Adrenal gland (tissue), 12 donors: ENCODE results near the gene SP7. TPM values are rescaled to one million over a fixed set of nuclear protein-coding genes. Genes with fewer than 3 reads are reported as not detected.

Experiments
- DNase-seq, 7 donors: peaks; one replicate each; pipeline ENCODE4 v3.0.0-alpha.2; 2019 to 2020
- H3K27ac ChIP-seq, 5 donors: fragments of 200-600 bp; sonication (generic) in 4 of 5; 1 replicate in 3 of 5; 2 replicates in 2 of 5; pipeline versions ENCODE4 v1.5.1 to v1.8.0; 2016 to 2020; ENCODE audit warnings: mild to moderate bottlenecking in 1 of 5
- H3K27me3 ChIP-seq: fragments of 200-600 bp; 2 replicates; pipeline ENCODE4 v1.8.0; 2021
- H3K36me3 ChIP-seq, 2 donors: fragments of 200-600 bp; replicated peaks in 1 of 2; 1 replicate in 1 of 2; 2 replicates in 1 of 2; pipeline versions ENCODE4 v1.5.1 to v1.8.0; 2018 to 2022
- H3K4me1 ChIP-seq, 2 donors: fragments of 200-600 bp; replicated peaks in 1 of 2; 1 replicate in 1 of 2; 2 replicates in 1 of 2; pipeline versions ENCODE4 v1.5.1 to v1.8.0; 2018 to 2021
- H3K4me3 ChIP-seq, 4 donors: fragments of 200-600 bp; sonication (generic) in 3 of 4; one replicate each; pipeline ENCODE4 v1.5.1; 2016 to 2018
- H3K9me3 ChIP-seq, 3 donors: fragments of 200-600 bp; sonication (generic) in 1 of 3; replicated peaks in 1 of 3; 1 replicate in 2 of 3; 2 replicates in 1 of 3; pipeline versions ENCODE4 v1.5.1 to v1.8.0; 2016 to 2021
- CTCF ChIP-seq, 6 experiments: fragments of 450-650 bp in 4 of 6; fragments of 200-600 bp in 2 of 6; sonication (generic) in 1 of 6; IDR thresholded peaks; 1 replicate in 5 of 6; 2 replicates in 1 of 6; pipeline versions ENCODE4 v1.5.1 to v1.8.0; 2016 to 2021; ENCODE audit warnings: antibody characterized with exemption in 6 of 6, mild to moderate bottlenecking in 2 of 6, moderate library complexity in 1 of 6
- POLR2A ChIP-seq, 2 donors: fragments of 450-650 bp; IDR thresholded peaks; one replicate each; pipeline ENCODE4 v1.6.1; 2017; ENCODE audit warnings: antibody characterized with exemption in 2 of 2, mild to moderate bottlenecking in 2 of 2, moderate library complexity in 1 of 2
- WGBS, 4 donors: extraction: QIAGEN DNeasy Blood & Tissue Kit in 2 of 4; methylation state at CpG; one replicate each; pipeline versions ENCODE4 v1.1.5 to v1.1.7; 2013 to 2017; 5-methylcytosine and 5-hydroxymethylcytosine counted together
- intact Hi-C, 2 donors: fragments of 100-400 bp; cut with DNase I; formaldehyde crosslinking; loops; one replicate each; pipeline versions ENCODE4 v1.14.1 to v1.15.0; 2022 to 2023
- polyA plus RNA-seq, 3 donors: library from polyadenylated mRNA; stranded (reverse); fragments of 200-250 nt in 2 of 3; fragments of 350-450 nt in 1 of 3; fragmentation: Illumina TruSeq in 1 of 3; extraction: RNeasy Lipid Tissue Mini Kit (QIAGEN cat#74804) in 1 of 3; gene quantifications; one replicate each; pipeline ENCODE4 v1.2.3, GENCODE V29; 2013 to 2014
- total RNA-seq, 9 donors: library from RNA; depleted of rRNA in 4 of 9; stranded (reverse); fragments of >200 nt in 4 of 9; fragments of 120-200 nt in 1 of 9; fragmentation: NEBNext Ultra II Directional in 1 of 9; extraction: Animal tissue kit (Norgen Biotek cat#: 25700) in 1 of 9; gene quantifications; one replicate each; pipeline versions ENCODE4 v1.1.0 to v1.2.4, GENCODE V29; 2013 to 2023
- donor health status: healthy with polysubstance abuse.
- donor health status: Bipolar disorder and iron deficiency.
- donor health status: DM: yes; HTN: yes; CAD: no.
- donor health status: DM: no; HTN: no; CAD: no.
- donor health status: DM: no; HTN: no; CAD: no.
- donor health status: DM: yes; HTN: yes; CAD: no.

Gene SP7
- total and polyA plus RNA-seq, 12 donors, result 0.03 TPM; not detected in 11

DNA sequence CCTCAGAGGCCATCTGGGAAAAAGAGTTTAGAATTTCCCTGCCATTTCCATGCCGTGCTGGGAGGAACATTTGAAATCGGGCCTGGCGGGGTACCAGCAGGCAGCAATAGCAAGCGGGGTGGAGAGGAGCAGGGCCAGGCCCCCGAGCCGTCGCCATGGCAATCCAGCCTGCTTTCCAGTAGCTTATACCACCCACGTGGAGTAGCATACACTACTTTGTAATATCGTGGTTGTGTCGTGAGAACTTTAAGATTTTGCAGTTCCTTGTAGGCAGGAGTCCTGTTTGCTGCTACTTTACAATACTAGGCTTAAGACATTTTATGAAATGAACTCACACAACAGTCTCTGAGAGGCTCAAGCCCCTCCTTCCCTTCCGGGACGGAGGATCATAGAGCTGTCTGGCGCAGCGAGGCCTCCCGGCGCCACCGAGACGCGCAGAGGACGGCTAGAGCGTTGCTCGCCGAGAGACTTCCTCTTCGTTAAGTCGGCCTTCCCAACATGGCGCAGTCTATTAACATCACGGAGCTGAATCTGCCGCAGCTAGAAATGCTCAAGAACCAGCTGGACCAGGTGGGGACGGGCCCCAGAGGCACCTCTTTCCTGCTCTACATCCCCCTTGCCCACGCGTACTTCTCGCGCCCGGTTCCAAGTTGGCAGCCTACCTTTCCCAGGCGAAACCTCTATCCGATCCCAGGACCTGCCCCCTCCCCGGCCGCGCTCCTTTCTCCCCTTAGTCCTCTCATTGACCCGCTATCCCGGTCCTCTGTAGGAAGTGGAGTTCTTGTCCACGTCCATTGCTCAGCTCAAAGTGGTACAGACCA, 40.9 kb downstream of the SP7 start, which contains the start of gene PFDN5:
PFDN5 (plus strand) TSS at position 473 of the 821 bp plus-strand sequence; CDS start at position 499, 26 bp downstream.
- peak; percentile 84 to 95 (median 90) for DNase-seq
- intact Hi-C loops, result no loop called here
- no peaks in the 10 kb centered on the region for H3K27me3 ChIP-seq
- no peaks in the 10 kb centered on the region for H3K9me3 ChIP-seq
- H3K4me1 ChIP-seq, result peaks cover 12 to 47% of the 10 kb centered on the region in 2 donors
- peak within 1 kb of the TSS; percentile 49 to 80 (median 62) for H3K4me3 ChIP-seq
- peaks cover 0 to 14% of the 10 kb centered on the region in 2 donors for H3K36me3 ChIP-seq
- peak within 1 kb of the TSS; percentile 60 to 94 (median 89) for H3K27ac ChIP-seq
- peak; percentile 48 to 94 for TF ChIP-seq POLR2A (IDR thresholded peaks at IDR 0.05)
- TF ChIP-seq CTCF (IDR thresholded peaks at IDR 0.05), result peak in 5 of 6 experiments; percentile 2 to 45 (median 33)
- 1 to 2% (median 2%) methylated on average over 26 to 42 of the region's 42 CpGs for WGBS, 4 donors

DNA sequence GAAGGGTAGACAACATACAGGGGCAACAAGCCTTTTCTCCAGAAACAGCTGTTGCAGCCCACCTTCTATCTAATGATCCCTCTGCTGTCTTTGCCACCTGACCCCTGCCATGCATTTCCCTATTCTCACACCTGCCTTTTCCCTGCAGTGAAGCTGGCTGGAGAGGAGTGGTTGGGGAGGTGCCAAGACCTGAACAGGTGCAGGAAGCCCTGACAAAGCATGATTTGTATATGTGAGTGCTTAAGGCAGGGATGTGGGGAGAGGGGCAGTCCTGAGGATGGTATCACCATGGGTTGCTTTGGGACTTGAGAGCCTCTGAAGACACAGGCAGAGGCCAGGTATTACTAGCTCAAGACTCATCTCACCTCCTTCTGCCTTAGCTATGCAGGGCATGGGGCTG, 43.7 kb downstream of the SP7 start:
- no peak for DNase-seq
- Histone ChIP-seq H3K9me3 (no peaks in the 10 kb centered on the region), H3K4me3 (no peak overlapping the region), H3K27me3 (no peaks in the 10 kb centered on the region), H3K4me1 (peaks cover 6 to 24% of the 10 kb centered on the region in 2 donors), H3K36me3 (no peaks in the 10 kb centered on the region), H3K27ac (no peak overlapping the region)
- no peak for TF ChIP-seq CTCF (IDR thresholded peaks at IDR 0.05)
- TF ChIP-seq POLR2A (IDR thresholded peaks at IDR 0.05), result no peak
- intact Hi-C loops, result no loop called here

DNA sequence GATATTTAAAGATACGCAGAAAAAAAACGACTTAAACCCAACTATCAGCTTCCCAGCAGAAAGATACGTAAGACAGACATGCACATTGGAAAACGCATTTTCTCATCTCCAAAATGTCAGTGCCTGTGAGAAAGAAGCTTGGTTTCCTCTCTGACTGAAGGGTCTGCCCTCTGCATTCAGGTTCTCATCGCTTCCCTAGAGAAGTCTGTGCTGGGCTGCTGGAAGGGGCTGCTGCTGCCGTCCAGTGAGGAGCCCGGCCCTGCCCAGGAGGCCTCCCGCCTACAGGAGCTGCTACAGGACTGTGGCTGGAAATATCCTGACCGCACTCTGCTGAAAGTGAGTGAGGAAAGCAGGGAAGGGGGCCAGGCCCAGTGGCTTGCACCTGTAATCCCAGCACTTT, 45.5 kb downstream of the SP7 start:
- no peaks in the 10 kb centered on the region for H3K9me3 ChIP-seq
- WGBS, 4 donors, result 72 to 84% (median 79%) methylated on average over 6 to 9 of the region's 9 CpGs
- H3K4me3 ChIP-seq, result no peak overlapping the region
- H3K4me1 ChIP-seq, result peaks cover 6 to 8% of the 10 kb centered on the region in 2 donors
- no peaks in the 10 kb centered on the region for H3K36me3 ChIP-seq
- no peaks in the 10 kb centered on the region for H3K27me3 ChIP-seq
- no peak for TF ChIP-seq CTCF (IDR thresholded peaks at IDR 0.05)
- no peak for TF ChIP-seq POLR2A (IDR thresholded peaks at IDR 0.05)
- no peak for DNase-seq
- intact Hi-C loops, result no loop called here
- peak overlapping the region in 2 of 5 donors; percentile 13 to 71 for H3K27ac ChIP-seq

- no peaks in the 10 kb centered on the region for H3K9me3 ChIP-seq
- intact Hi-C loops, result loop anchor here (5.0 to 10.0 kb wide), 2 partner anchors 75 to 78 kb away; no protein-coding TSS in a partner anchor
- no peaks in the 10 kb centered on the region for H3K27me3 ChIP-seq
- H3K27ac ChIP-seq, result peak overlapping the region in 2 of 5 donors; percentile 56 to 71
- peak in 2 of 7 donors; percentile 21 to 36 for DNase-seq
- H3K4me1 ChIP-seq, result peaks cover 3 to 4% of the 10 kb centered on the region in 2 donors
- no peak overlapping the region for H3K4me3 ChIP-seq
- H3K36me3 ChIP-seq, result no peaks in the 10 kb centered on the region
- no peak for TF ChIP-seq CTCF (IDR thresholded peaks at IDR 0.05)
- TF ChIP-seq POLR2A (IDR thresholded peaks at IDR 0.05), result no peak
- 61 to 100% (median 79%) methylated on average over 1 to 4 of the region's 4 CpGs for WGBS, 4 donors
Measured at GRCh38 chr12:53289891-53290290, 46.3 kb downstream of the SP7 start.
